GM12892 (cell line): ENCODE results near the gene DHRS4.

Source experiments
- POLR2A ChIP-seq: IDR thresholded peaks from 2 replicates; pipeline ENCODE4 v1.6.1; 2011; ENCODE audit warnings: low read depth, low read length, control low read depth
- POLR2AphosphoS5 ChIP-seq: IDR thresholded peaks from 2 replicates; pipeline ENCODE4 v1.6.1; 2011; ENCODE audit warnings: low read depth, low read length, control low read depth
- TAF1 ChIP-seq: IDR thresholded peaks from 2 replicates; pipeline ENCODE4 v1.6.1; 2011; ENCODE audit warnings: low read depth, mild to moderate bottlenecking, control low read depth, low read length, borderline replicate concordance

GRCh38 chr14:23926543-23926942 lies 27.0 kb upstream of the DHRS4 start:
- TF ChIP-seq TAF1 (no peak), POLR2A (no peak), POLR2AphosphoS5 (no peak)
